NOMO-1 treated with DMSO at 0.1 percent for 48 hours (cell line): Measurements from ENCODE around the gene ASPRV1.
"Not testable (repeated sequence)": the region's sequence is repeated elsewhere in the genome, so short reads cannot be mapped to it uniquely, and the experiment has no call there.

ENCODE experiments used
- DNase-seq: peaks from one replicate; lab custom pipeline; 2025; ENCODE audit not compliant: unreplicated experiment; lab: John Stamatoyannopoulos, UW

Gene ASPRV1

GRCh38 chr2:69961496-69961895 is at the start of gene ASPRV1:
ASPRV1 (minus strand) TSS chr2:69961631; CDS start chr2:69961436, 195 bp downstream.
- no peak for DNase-seq

DNA sequence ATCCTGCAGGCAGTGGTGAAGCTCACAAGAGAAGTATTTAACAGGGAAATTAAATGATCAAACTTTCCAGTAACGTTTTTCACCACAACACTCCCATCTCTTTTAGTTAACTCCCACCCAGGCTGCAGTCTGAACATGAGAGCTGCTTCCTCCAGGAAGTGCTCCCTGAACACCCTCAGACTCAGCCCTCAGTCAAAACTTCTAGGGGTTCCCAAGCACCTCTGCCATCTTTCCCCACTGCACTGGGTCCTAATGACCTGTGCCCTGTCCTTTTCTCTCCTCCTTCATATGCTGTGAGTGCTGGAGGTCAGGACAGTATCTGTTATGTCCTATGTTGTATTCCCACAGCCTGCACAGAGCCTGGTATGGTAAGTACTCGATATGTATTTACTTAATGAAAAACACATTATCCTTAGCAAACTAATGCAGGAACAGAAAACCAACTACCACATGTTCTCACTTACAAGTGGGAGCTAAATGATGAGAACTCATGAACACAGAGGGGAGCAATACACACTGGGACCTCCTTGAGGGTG is 49.2 kb upstream of the ASPRV1 start:
- no peak for DNase-seq

- DNase-seq: peak; percentile 70
These were observed 48.5 kb upstream of the ASPRV1 start for GRCh38 chr2:70009762-70010575.

GRCh38 chr2:70008290-70008689 is 46.9 kb upstream of the ASPRV1 start:
- DNase-seq: no peak

- no peak for DNase-seq
These were observed 45.7 kb upstream of the ASPRV1 start for GRCh38 chr2:70007151-70007550.

- no peak for DNase-seq
These were observed 45.0 kb upstream of the ASPRV1 start for GRCh38 chr2:70006447-70006784.

DNA sequence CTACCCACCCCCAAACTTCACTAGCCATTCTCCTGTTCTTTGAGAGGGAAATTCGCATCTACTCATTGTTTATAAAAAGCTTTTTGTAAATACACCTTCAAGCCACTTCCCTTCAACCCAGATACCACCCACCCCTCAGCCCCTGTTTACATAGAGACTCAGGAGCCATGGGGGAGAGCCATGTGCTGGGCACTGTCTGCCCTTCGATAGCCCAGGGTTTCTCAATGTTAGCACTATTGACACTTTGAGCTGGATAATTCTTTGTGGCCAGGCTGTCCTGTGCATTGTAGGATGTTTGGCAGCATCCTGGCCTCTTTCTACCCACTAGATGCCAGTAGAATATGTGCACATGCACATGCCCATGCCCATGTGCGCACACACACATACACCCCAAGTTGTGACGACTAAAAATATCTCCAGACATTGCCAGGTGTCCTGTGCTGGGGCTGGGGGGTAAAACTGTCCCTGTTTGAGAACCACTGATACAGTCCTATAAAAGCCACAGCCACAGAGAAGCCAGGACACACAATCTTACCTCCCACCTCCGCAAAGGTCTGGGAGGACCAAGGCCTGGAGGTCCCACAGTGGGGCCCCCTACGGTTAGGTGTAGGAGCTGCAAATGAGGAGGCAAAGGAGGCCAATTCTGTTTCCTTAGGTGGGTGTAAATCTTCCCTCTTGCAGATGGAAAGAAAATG is 44.5 kb upstream of the ASPRV1 start:
- DNase-seq: no peak

- DNase-seq: no peak
These were observed 43.8 kb upstream of the ASPRV1 start for GRCh38 chr2:70005216-70005615.

GRCh38 chr2:70003093-70003830 is 41.8 kb upstream of the ASPRV1 start:
- DNase-seq: no peak

DNA sequence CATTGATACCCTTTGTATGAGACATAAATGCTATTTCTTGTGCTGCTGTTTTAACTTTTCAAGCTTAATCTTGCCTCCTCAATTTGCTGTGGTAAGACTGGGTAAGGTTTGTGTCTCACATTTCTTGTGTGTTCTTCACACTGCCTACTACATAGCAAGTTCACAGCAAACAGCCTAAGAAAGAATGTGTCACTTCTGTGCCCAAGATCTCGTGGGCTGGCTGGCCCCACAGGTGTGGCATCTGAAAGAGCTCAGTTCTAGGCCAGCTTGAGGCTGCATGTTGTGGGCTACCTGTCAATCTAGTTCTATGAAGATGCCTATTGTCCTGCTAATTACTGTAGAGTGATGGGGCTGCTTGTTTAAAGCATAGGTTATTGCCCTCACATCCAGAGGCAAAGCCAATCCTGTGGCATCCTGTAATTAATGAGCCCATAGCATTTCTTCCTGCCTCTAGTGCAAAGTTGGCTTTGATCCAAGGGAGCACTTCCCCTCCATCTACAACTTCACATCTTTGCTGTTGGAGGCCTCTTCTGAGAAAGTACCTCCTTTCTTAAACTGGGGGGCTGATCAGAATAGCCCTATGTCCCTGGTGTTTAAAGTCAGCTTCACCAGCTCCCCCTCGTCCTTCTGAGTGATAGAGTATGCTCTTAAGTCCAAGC is 40.9 kb upstream of the ASPRV1 start:
- peak; percentile 76 for DNase-seq

- DNase-seq: not testable (repeated sequence)
These were observed 39.1 kb upstream of the ASPRV1 start for GRCh38 chr2:70000529-70000928.

DNA sequence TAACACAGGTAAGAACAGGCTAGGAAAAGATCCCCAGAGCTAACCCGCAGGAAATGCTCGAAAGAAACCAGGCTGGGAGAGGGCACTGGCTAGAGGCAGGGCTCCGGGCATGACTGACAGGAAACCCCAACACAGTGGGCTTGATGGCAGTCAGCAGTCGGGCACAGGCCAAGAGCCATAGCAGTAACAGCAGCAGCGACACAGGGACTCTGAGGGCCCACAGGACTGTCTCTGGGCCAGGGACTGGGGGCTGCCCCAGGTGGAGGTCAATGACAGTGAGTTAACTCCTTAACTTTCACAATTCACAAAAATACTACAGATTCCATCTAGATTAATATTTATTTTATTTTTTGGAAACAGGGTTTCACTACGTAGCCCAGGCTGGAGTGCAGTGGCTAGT is 37.3 kb upstream of the ASPRV1 start:
- DNase-seq: no peak

GRCh38 chr2:69997015-69997830 is 35.8 kb upstream of the ASPRV1 start:
- DNase-seq: peak; percentile 43

GRCh38 chr2:69995511-69995910 is 34.1 kb upstream of the ASPRV1 start:
- no peak for DNase-seq

DNA sequence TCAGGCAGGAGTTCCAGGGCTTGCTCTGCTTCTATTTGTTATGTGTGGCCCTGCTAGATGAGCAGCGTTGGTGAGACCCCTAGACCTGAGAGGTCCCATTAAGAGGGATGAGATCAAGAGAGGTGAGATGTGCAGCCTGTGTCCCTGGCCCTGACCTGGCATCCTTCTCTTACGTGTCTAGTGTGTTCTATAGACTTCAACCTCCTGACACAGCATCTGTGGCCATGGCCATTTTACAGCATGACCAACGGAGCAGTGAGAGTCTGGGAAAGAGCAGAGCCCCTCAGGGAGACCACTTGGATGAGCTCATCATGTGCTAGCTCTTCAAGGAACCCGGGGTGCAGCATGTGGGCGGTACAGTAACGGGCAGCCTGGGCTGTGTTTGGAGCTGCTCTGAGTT is 32.7 kb upstream of the ASPRV1 start:
- no peak for DNase-seq

GRCh38 chr2:69993708-69994107 is 32.3 kb upstream of the ASPRV1 start:
- DNase-seq: no peak

- DNase-seq: no peak
These were observed 31.7 kb upstream of the ASPRV1 start for GRCh38 chr2:69993048-69993565.

DNA sequence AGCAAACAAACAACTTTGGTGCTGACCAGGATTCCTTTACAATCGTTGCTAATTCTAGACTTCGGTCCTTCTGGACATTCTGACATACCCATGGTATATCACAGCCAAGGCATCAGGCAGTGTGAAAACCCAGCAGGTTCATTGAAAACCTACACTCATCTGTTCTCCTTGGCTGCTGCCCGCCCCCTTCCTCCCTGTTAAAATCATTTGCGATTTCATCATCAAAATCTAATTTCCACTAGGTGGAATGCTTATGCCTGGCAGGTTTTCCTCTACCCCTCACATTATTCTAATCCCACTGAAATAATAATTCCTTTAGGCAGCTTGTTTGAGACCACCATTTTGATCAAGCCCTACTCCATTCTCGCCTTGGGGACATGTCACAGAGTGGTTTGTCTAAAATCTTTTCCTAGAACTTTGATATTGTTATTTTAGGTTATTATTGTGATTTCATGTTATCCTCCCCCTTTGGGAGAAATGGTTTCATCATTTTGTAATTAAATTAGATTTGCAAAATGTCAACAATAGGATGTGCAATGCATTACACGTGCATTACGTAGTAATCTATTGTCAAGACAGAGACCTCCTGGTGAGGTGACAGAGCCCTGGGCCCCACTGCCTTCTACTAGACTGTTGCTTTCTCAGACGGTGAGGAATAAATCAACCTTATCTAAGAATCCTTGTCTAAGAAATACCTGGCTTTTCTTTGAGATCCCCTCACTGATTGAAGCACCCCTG is 31.0 kb upstream of the ASPRV1 start:
- DNase-seq: no peak

DNA sequence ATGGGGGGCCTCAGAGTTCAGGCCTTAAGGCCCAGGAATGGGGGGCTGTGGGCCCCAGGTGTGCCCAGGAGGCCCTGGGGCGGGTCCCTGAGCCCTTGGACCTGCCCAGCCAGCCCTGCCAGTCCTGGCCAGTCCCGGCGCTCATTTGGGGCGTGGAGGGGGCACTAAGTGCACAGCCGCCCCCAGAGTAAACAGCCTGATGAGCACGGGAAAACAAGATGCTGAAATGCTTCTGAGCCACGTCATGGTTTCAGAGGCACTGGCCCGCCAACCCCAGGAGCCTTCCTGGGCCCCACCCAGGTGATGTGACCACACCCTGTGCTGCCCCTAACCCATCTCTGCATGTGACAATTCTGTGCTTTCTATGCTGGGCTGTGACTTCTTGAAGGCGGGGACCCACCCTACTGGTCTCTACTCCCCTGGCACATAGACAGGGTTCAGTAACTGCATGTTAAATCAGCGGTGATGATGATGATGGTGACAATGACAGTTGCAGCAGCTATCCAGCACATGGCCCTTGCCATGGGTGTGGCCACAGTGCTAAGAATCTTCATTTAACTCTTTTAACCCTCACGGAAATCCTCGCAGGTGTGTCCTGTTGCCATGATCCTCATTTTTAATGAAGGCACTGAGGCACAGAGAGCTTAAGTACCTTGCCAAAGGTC is 28.1 kb upstream of the ASPRV1 start:
- DNase-seq: no peak
